GM11168 (cell line): Measurements from ENCODE around the gene CFHR4.
"Not testable (repeated sequence)": the region's sequence is repeated elsewhere in the genome, so short reads cannot be mapped to it uniquely, and the experiment has no call there.

Source experiments
- in situ Hi-C: fragments of 300-500 bp; cut with MboI; formaldehyde crosslinking; loops from one replicate; pipeline ENCODE4 v1.12.0; 2022; ENCODE audit warnings: low sequenced_read_pairs; ENCODE audit not compliant: unreplicated experiment

Gene CFHR4

GRCh38 chr1:196887515-196888239 lies at the start of gene CFHR4:
TSS of gene CFHR4 (plus strand) at chr1:196888052. CDS start at chr1:196888151, 99 bp downstream.
- in situ Hi-C loops = no loop called here

DNA sequence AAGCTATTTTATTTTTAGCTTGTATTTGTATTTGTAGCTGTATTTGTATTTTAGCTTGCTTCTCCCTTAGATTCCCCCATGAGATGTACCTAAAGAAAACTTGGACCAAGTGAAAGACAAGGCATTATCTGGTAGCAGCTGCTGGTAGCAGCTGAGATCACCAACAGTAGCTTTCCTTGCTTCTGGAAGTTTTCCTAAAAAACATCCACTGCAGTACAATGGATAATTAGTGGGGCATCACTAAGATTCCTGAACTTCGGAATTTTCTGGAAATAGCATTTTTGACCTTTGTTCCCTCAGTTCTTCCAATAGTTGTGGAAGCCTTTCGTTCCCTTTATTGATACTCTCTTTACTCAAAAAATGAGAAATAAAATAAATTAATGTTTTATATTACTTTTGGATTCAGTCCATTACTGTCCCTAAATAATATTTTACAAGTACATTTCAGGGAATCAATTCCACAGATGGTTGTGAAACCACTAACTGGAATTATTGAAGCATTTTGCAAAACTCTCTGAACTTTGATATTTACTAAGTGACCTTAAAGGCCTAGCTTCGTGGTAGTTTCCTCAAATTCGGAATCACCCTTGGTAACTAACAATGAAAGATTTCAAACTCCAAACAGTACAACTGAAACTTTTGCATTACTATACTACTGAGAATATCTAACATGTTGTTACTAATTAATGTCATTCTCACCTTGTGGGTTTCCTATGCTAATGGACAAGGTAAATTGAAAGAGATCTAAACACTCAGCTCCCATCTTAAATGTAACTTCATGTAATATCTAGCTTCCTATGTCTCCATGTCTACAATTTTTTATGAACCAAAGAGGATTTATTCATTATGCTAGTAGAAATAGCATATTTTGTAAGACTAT lies 38.0 kb upstream of the CFHR4 start:
- in situ Hi-C loops = loop anchor here (10.0 kb wide), 1 partner anchor 85 kb away; no protein-coding TSS in a partner anchor

DNA sequence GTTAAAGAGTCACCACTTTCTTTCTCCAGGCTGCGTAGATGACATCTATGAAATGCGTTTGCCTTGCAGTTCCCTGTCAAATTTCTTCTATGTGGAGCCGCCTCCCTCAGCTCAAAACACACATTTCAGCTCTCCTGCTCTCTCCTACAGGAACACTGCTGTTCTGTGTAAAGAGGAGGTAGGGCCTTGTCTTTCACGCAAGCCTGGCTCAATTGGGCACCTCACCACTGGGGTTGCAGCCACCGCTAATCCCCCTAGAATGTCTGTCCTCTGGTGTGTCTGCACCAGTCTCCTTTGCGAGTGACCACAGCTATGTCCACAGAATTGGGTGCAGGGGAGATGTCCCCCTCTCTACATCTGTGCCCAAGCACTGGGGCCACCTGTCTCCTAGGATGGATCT lies 31.8 kb upstream of the CFHR4 start:
- in situ Hi-C loops = no loop called here

DNA sequence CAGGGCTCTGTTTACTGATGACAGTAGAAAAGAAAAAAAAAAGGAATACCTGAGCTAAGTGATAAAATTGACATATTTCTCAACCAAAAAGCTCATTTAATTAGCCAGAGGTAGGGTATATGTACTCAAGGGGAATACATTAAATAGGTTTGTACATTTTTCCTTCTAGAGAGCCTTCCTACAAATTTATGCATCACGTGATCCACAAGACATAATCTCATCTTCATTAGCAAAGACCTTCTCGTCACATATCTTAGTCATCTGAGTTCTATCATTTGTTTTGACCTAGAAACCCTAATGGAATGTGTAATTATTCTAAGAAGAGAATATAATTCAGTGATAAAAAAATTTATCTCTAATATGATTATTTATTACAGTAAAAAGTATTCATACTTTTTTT lies 30.7 kb upstream of the CFHR4 start:
- in situ Hi-C loops = no loop called here

- in situ Hi-C loops = no loop called here
Measured at GRCh38 chr1:196858811-196859210, 29.0 kb upstream of the CFHR4 start.

GRCh38 chr1:196860323-196860884 lies 27.4 kb upstream of the CFHR4 start:
- in situ Hi-C loops = no loop called here

DNA sequence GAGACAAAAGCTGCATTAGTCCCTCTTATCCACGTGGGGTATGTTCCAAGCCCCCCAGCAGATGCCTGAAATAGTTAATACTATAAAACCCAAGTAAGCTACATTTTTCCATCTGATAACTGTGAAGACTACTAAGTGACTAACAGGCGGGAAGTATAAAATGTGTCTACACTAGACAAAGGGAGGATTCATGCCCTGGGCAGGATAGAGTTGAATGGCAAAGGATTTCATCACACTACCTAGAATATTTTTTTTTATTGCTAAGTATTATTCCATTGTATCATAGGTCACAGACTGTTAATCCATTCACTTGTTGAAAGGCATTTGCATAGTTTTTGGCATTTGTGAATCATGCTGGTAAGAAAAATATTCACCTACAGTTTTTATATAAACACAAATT lies 26.4 kb upstream of the CFHR4 start:
- in situ Hi-C loops = no loop called here

DNA sequence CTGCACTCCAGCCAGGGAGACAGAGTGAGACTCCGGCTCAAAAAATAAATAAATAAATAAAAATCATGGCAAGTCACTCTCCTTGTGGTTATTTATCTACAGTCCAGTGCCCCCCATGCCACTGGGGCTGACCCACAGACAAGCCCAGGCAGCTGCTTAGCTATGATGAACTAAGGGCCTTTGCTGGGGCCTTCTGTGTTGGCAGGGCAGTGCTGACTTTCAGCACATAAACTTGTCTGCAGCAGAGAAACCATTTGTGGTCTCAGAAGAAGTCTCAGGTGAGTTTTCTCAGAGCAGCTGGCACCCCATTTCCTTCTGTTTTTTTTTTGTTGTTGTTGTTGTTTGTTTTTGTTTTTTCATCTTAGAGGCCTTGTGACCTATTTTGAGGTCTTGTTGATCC lies 20.9 kb upstream of the CFHR4 start:
- in situ Hi-C loops = no loop called here

- in situ Hi-C loops = no loop called here
Measured at GRCh38 chr1:196873385-196873784, 14.5 kb upstream of the CFHR4 start.

- in situ Hi-C loops = no loop called here
Measured at GRCh38 chr1:196875935-196876334, 11.9 kb upstream of the CFHR4 start.

DNA sequence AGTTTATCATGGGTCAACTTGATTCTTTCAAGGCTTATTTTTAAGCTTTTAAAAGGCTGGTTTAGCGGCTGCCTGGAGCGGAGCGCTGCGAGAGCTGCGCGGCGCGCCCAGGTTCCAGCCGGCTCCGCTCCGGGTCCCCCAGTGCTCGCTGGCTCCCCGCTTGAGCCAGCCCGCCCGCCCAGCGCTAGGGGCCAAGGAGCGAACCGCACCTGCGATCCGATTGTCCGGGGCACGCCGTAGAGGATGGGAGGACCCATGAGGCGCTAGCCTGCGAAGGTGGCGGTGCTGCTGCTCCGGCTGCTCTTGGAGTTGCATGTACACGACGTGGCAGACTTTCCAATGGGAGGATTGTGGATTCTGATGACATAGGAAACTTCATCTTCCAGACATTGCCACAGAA lies 9.9 kb upstream of the CFHR4 start:
- in situ Hi-C loops = no loop called here

GRCh38 chr1:196886560-196886959 lies 1.3 kb upstream of the CFHR4 start:
- in situ Hi-C loops = not testable (repeated sequence)

- in situ Hi-C loops = no loop called here
Measured at GRCh38 chr1:196890668-196891067, 2.8 kb downstream of the CFHR4 start.

GRCh38 chr1:196891251-196891650 lies 3.4 kb downstream of the CFHR4 start:
- in situ Hi-C loops = no loop called here

- in situ Hi-C loops = no loop called here
Measured at GRCh38 chr1:196896355-196896754, 8.5 kb downstream of the CFHR4 start.

GRCh38 chr1:196897158-196897828 lies 9.4 kb downstream of the CFHR4 start:
- in situ Hi-C loops = no loop called here

DNA sequence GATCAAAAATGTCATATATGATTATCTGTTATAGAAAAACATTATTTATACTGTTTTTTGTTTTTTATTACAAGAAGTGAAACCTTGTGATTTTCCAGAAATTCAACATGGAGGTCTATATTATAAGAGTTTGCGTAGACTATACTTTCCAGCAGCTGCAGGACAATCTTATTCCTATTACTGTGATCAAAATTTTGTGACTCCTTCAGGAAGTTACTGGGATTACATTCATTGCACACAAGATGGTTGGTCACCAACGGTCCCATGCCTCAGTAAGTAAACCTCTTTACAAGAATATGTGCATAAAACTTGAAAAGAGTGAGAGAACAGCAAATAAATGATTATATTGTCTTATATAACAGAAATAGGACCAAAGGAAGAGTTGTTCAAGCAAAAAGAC lies 14.5 kb downstream of the CFHR4 start:
- in situ Hi-C loops = no loop called here

GRCh38 chr1:196910215-196910614 lies 22.4 kb downstream of the CFHR4 start:
- in situ Hi-C loops = no loop called here

GRCh38 chr1:196912283-196912682 lies 24.4 kb downstream of the CFHR4 start:
- in situ Hi-C loops = not testable (repeated sequence)

DNA sequence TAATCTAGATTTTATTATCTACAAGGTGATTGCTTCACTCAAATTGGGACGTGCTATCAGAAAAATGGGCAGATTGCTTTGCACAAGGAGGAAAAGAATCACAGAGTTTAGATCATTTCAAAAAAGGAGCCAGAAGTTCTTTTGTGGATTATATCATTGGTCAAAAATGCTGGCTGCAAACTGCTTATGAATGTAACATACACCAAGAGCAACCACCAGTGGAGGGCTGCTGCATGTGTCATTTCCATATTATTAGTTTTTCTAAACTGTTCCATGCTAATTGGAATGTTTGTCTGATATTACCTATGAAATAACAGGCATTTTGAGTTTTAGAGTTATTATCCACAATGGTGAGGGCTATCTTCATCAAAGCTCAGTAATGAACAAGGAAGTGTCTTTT lies 39.0 kb downstream of the CFHR4 start:
- in situ Hi-C loops = not testable (repeated sequence)

- in situ Hi-C loops = not testable (repeated sequence)
Measured at GRCh38 chr1:196932853-196933252, 45.0 kb downstream of the CFHR4 start.
